Neural cell (in vitro differentiated cells): ENCODE results near the gene MOB3B. TPM values are rescaled to one million over a fixed set of nuclear protein-coding genes. Genes with fewer than 3 reads are reported as not detected.
A peak's percentile ranks its signal among the peaks of the same experiment; 100 is the strongest.

Experiments used
- H2AFZ ChIP-seq: fragments of 200-600, 300-800 bp; sonication (generic), shearing (Covaris generic); 2 replicates; pipeline ENCODE4 v1.6.0; 2014; ENCODE audit warnings: low read depth, mild to moderate bottlenecking, antibody characterized with exemption, low read length, moderate library complexity
- H3F3A ChIP-seq: fragments of 200-600 bp; shearing (Covaris generic); 2 replicates; pipeline ENCODE4 v1.6.1; 2016; ENCODE audit warnings: mild to moderate bottlenecking, moderate library complexity, mixed read lengths, antibody characterized with exemption, low read length; ENCODE audit not compliant: insufficient read depth, poor library complexity, severe bottlenecking
- H3K27ac ChIP-seq: fragments of 200-600, 300-800 bp; sonication (generic), shearing (Covaris generic); 2 replicates; pipeline ENCODE4 v1.5.1; 2014; ENCODE audit warnings: mild to moderate bottlenecking, low read length, moderate library complexity
- H3K27me3 ChIP-seq: fragments of 300-800, 200-600 bp; sonication (generic), shearing (Covaris generic); 2 replicates; pipeline ENCODE4 v1.6.0; 2014; ENCODE audit warnings: mild to moderate bottlenecking, low read depth, low read length, moderate library complexity; ENCODE audit not compliant: insufficient read depth
- H3K36me3 ChIP-seq: fragments of 300-800, 200-600 bp; sonication (generic), shearing (Covaris generic); 2 replicates; pipeline ENCODE4 v1.5.1; 2014; ENCODE audit warnings: mild to moderate bottlenecking, antibody characterized with exemption, low read length, moderate library complexity; ENCODE audit not compliant: insufficient read depth
- H3K4me2 ChIP-seq: fragments of 300-800, 200-600 bp; sonication (generic), shearing (Covaris generic); 2 replicates; pipeline ENCODE4 v1.6.0; 2014; ENCODE audit warnings: mild to moderate bottlenecking, low read length
- H3K4me3 ChIP-seq: fragments of 300-800, 200-600 bp; sonication (generic), shearing (Covaris generic); 2 replicates; pipeline ENCODE4 v1.5.1; 2014; ENCODE audit warnings: mild to moderate bottlenecking, low read length, moderate library complexity
- H3K79me2 ChIP-seq: fragments of 200-600 bp; shearing (Covaris generic); replicated peaks from 2 replicates; pipeline ENCODE4 v1.6.0; 2014; ENCODE audit warnings: mild to moderate bottlenecking, low read length, moderate library complexity; ENCODE audit not compliant: insufficient read depth
- H3K9ac ChIP-seq: fragments of 300-800, 200-600 bp; sonication (generic), shearing (Covaris generic); 2 replicates; pipeline ENCODE4 v1.6.1; 2016; ENCODE audit warnings: mild to moderate bottlenecking, low read length, mixed read lengths
- H3K9me2 ChIP-seq: fragments of 200-600 bp; shearing (Covaris generic); 2 replicates; pipeline ENCODE4 v1.6.1; 2016; ENCODE audit warnings: mild to moderate bottlenecking, low read length, mixed read lengths; ENCODE audit not compliant: insufficient read depth
- H3K9me3 ChIP-seq: fragments of 200-600, 300-800 bp; sonication (generic), shearing (Covaris generic); 2 replicates; pipeline ENCODE4 v1.6.1; 2016; ENCODE audit warnings: mild to moderate bottlenecking, mixed run types, low read length, moderate library complexity, mixed read lengths
- H4K20me1 ChIP-seq: fragments of 200-600 bp; shearing (Covaris generic); 2 replicates; pipeline ENCODE4 v1.6.1; 2016; ENCODE audit warnings: mild to moderate bottlenecking, mixed run types; ENCODE audit not compliant: insufficient read depth
- CTCF ChIP-seq: fragments of 450-650 bp; IDR thresholded peaks from 2 replicates; pipeline ENCODE4 v1.5.1; 2014; ENCODE audit warnings: antibody characterized with exemption, mild to moderate bottlenecking, moderate library complexity; ENCODE audit not compliant: poor library complexity, severe bottlenecking
- EZH2 ChIP-seq: fragments of 200-600, 300-800 bp; shearing (Covaris generic), sonication (generic); IDR thresholded peaks from 2 replicates; pipeline ENCODE4 v1.6.1; 2014; ENCODE audit warnings: antibody characterized with exemption, low read length, borderline replicate concordance, mild to moderate bottlenecking; ENCODE audit not compliant: insufficient read depth, poor library complexity, severe bottlenecking
- MXI1 ChIP-seq: fragments of 450-650 bp; conservative IDR thresholded peaks from 2 replicates; pipeline ENCODE4 v1.6.1; 2014; ENCODE audit warnings: antibody characterized with exemption, mild to moderate bottlenecking; ENCODE audit not compliant: poor library complexity, severe bottlenecking
- POLR2AphosphoS5 ChIP-seq: IDR thresholded peaks from 2 replicates; pipeline ENCODE4 v1.6.1; 2012
- RAD21 ChIP-seq: fragments of 450-650 bp; conservative IDR thresholded peaks from 2 replicates; pipeline ENCODE4 v1.6.1; 2014; ENCODE audit warnings: antibody characterized with exemption, mild to moderate bottlenecking, moderate library complexity
- SMC3 ChIP-seq: fragments of 450-650 bp; conservative IDR thresholded peaks from 2 replicates; pipeline ENCODE4 v1.6.1; 2014; ENCODE audit warnings: antibody characterized with exemption, mild to moderate bottlenecking, moderate library complexity; ENCODE audit not compliant: poor library complexity
- TAF1 ChIP-seq: IDR thresholded peaks from 2 replicates; pipeline ENCODE4 v1.6.1; 2012; ENCODE audit warnings: low read depth
- polyA plus RNA-seq: library from polyadenylated mRNA; depleted of rRNA; stranded (reverse); fragments of >200 nt; gene quantifications from 2 replicates; pipeline ENCODE4 v1.2.3, GENCODE V29; 2014
- TF ChIP-seq, protein P1 (sequence below): IDR thresholded peaks from 2 replicates; pipeline ENCODE4 v1.6.1; 2012; ENCODE audit warnings: borderline replicate concordance

MOB3B gene
- polyA plus RNA-seq, 1 donor from 2014 or later: 1.8 TPM

DNA sequence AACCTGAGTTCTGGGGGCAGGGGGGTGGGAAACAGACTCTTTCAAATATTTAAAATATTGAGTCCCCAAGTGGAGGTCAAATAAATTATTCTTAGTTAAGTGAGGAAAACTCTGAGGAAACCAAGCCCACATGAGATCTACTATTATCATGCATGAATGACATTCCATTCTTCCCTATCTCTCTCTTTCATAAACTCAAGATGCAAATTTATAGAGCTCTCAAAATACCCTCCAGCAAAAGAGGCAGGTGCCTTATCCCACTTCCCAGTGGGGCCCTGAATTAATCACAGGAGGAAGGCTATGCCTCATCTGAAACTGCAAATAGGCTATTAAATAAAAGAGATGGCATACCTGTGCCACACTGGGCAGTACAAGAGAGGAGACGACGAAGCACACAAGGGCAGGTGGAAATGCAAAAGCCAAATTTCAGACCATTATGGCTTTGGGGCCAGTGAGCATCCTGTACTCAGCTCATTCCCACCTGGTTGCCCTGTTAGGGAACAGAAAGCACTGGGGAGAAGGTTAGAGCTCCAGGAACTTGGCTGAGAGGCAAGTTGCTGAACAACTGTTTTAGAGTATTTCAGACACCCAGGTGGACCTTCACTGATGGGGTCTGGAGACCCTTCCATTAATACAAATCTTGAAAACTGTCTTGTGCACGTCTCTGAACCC lies 130.5 kb downstream of the MOB3B start:
- no peaks in the 10 kb centered on the region for H3K27me3 ChIP-seq
- no peak overlapping the region for H3K9ac ChIP-seq
- no peak overlapping the region for H2AFZ ChIP-seq
- no peak overlapping the region for H3K4me2 ChIP-seq
- no peak overlapping the region for H3K27ac ChIP-seq
- H3K4me3 ChIP-seq: no peak overlapping the region
- no peaks in the 10 kb centered on the region for H3K79me2 ChIP-seq
- TF ChIP-seq TAF1: no peak
- no peaks in the 10 kb centered on the region for H3K36me3 ChIP-seq
- no peaks in the 10 kb centered on the region for H3K9me3 ChIP-seq
- H3F3A ChIP-seq: no peaks in the 10 kb centered on the region
- H4K20me1 ChIP-seq: no peaks in the 10 kb centered on the region
- no peaks in the 10 kb centered on the region for H3K9me2 ChIP-seq

GRCh38 chr9:27396495-27396894 lies 133.1 kb downstream of the MOB3B start:
- H3K27ac ChIP-seq: no peak overlapping the region
- H3K9me2 ChIP-seq: no peaks in the 10 kb centered on the region
- no peak overlapping the region for H3K4me2 ChIP-seq
- no peaks in the 10 kb centered on the region for H3F3A ChIP-seq
- no peaks in the 10 kb centered on the region for H3K27me3 ChIP-seq
- H3K79me2 ChIP-seq: no peaks in the 10 kb centered on the region
- H2AFZ ChIP-seq: no peak overlapping the region
- no peaks in the 10 kb centered on the region for H3K9me3 ChIP-seq
- no peak overlapping the region for H3K9ac ChIP-seq
- no peak overlapping the region for H3K4me3 ChIP-seq
- H3K36me3 ChIP-seq: no peaks in the 10 kb centered on the region
- TF ChIP-seq SMC3 (no peak), EZH2 (no peak), MXI1 (no peak), RAD21 (no peak), TAF1 (no peak), CTCF (no peak), POLR2AphosphoS5 (no peak)
- TF ChIP-seq, protein P1, sequence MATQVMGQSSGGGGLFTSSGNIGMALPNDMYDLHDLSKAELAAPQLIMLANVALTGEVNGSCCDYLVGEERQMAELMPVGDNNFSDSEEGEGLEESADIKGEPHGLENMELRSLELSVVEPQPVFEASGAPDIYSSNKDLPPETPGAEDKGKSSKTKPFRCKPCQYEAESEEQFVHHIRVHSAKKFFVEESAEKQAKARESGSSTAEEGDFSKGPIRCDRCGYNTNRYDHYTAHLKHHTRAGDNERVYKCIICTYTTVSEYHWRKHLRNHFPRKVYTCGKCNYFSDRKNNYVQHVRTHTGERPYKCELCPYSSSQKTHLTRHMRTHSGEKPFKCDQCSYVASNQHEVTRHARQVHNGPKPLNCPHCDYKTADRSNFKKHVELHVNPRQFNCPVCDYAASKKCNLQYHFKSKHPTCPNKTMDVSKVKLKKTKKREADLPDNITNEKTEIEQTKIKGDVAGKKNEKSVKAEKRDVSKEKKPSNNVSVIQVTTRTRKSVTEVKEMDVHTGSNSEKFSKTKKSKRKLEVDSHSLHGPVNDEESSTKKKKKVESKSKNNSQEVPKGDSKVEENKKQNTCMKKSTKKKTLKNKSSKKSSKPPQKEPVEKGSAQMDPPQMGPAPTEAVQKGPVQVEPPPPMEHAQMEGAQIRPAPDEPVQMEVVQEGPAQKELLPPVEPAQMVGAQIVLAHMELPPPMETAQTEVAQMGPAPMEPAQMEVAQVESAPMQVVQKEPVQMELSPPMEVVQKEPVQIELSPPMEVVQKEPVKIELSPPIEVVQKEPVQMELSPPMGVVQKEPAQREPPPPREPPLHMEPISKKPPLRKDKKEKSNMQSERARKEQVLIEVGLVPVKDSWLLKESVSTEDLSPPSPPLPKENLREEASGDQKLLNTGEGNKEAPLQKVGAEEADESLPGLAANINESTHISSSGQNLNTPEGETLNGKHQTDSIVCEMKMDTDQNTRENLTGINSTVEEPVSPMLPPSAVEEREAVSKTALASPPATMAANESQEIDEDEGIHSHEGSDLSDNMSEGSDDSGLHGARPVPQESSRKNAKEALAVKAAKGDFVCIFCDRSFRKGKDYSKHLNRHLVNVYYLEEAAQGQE: no peak
- H4K20me1 ChIP-seq: no peaks in the 10 kb centered on the region

DNA sequence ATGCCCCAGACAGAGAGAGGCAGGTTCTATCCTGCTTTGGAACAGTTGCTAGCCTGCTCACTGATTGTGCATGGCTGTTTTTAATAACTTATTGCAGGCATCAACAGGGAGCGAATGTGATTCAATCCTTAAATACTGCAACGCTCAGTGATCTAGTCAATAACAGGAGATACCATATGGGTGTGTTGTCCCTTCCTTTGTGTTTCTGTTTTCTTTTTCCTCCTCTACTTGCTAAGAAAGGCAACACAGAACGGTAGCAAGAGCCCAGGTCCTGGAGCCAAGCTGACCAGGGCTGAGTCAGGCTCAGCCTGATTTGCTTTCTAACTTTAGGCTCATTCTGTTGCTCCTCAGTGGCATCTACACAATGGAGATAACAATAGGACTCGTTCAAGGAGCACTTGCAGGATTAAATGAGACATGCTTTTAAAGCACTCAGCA lies 134.1 kb downstream of the MOB3B start:
- no peaks in the 10 kb centered on the region for H3K27me3 ChIP-seq
- no peaks in the 10 kb centered on the region for H3K36me3 ChIP-seq
- no peak overlapping the region for H3K27ac ChIP-seq
- H3K79me2 ChIP-seq: no peaks in the 10 kb centered on the region
- no peaks in the 10 kb centered on the region for H3K9me2 ChIP-seq
- H3F3A ChIP-seq: no peaks in the 10 kb centered on the region
- H3K9ac ChIP-seq: no peak overlapping the region
- H3K4me3 ChIP-seq: no peak overlapping the region
- H3K9me3 ChIP-seq: no peaks in the 10 kb centered on the region
- no peaks in the 10 kb centered on the region for H4K20me1 ChIP-seq
- H2AFZ ChIP-seq: no peak overlapping the region
- TF ChIP-seq, protein P1: no peak
- TF ChIP-seq EZH2 (no peak), TAF1 (no peak), CTCF (no peak), RAD21 (no peak), POLR2AphosphoS5 (no peak), MXI1 (no peak), SMC3 (no peak)
- peak overlapping the region; percentile 14 for H3K4me2 ChIP-seq
